OCI-LY1 (cell line): Measurements from ENCODE around the gene CDH4.

Experiments
- H2AFZ ChIP-seq: fragments of 200-600 bp; sonication (generic), shearing (Covaris generic); 2 replicates; pipeline ENCODE4 v1.6.0; 2014; ENCODE audit warnings: antibody characterized with exemption, mild to moderate bottlenecking, low read length
- H3F3A ChIP-seq: fragments of 200-600 bp; sonication (generic), shearing (Covaris generic); 2 replicates; pipeline ENCODE4 v1.6.0; 2014; ENCODE audit warnings: mild to moderate bottlenecking, antibody characterized with exemption, low read length, moderate library complexity; ENCODE audit not compliant: insufficient read depth
- H3K27ac ChIP-seq: fragments of 200-600 bp; sonication (generic); 2 replicates; pipeline ENCODE4 v1.5.1; 2014; ENCODE audit warnings: low read length, mixed run types, mild to moderate bottlenecking, low read depth; ENCODE audit not compliant: poor library complexity, severe bottlenecking
- H3K27me3 ChIP-seq: fragments of 200-600 bp; sonication (generic); 2 replicates; pipeline ENCODE4 v1.6.0; 2014; ENCODE audit warnings: antibody characterized with exemption, mild to moderate bottlenecking, low read length, moderate library complexity; ENCODE audit not compliant: insufficient read depth
- H3K36me3 ChIP-seq: fragments of 200-600 bp; sonication (generic); 2 replicates; pipeline ENCODE4 v1.6.1; 2014; ENCODE audit warnings: mild to moderate bottlenecking, antibody characterized with exemption, low read length, moderate library complexity, mixed read lengths; ENCODE audit not compliant: insufficient read depth
- H3K4me1 ChIP-seq: fragments of 200-600 bp; sonication (generic); 2 replicates; pipeline ENCODE4 v1.5.1; 2014; ENCODE audit warnings: mild to moderate bottlenecking, low read length, moderate library complexity; ENCODE audit not compliant: insufficient read depth, severe bottlenecking
- H3K4me2 ChIP-seq: fragments of 200-600 bp; sonication (generic), shearing (Covaris generic); 2 replicates; pipeline ENCODE4 v1.6.1; 2014; ENCODE audit warnings: low read length
- H3K4me3 ChIP-seq: fragments of 200-600 bp; sonication (generic); 2 replicates; pipeline ENCODE4 v1.5.1; 2014; ENCODE audit warnings: low read length, low read depth, mild to moderate bottlenecking, mixed read lengths; ENCODE audit not compliant: poor library complexity, severe bottlenecking
- H3K79me2 ChIP-seq: fragments of 200-600 bp; shearing (Covaris generic); 2 replicates; pipeline ENCODE4 v1.6.1; 2016; ENCODE audit warnings: mixed run types, low read length, mixed read lengths; ENCODE audit not compliant: insufficient read depth
- H3K9ac ChIP-seq: fragments of 200-600 bp; sonication (generic), shearing (Covaris generic); 2 replicates; pipeline ENCODE4 v1.6.1; 2014; ENCODE audit warnings: mild to moderate bottlenecking, low read length, mixed read lengths
- H3K9me2 ChIP-seq: fragments of 200-600 bp; sonication (generic), shearing (Covaris generic); 2 replicates; pipeline ENCODE4 v1.6.1; 2014; ENCODE audit warnings: low read depth, mild to moderate bottlenecking, low read length, mixed read lengths
- H3K9me3 ChIP-seq: fragments of 200-600 bp; shearing (Covaris generic); 2 replicates; pipeline ENCODE4 v1.6.1; 2014; ENCODE audit warnings: low read length, mixed read lengths
- H4K20me1 ChIP-seq: fragments of 200-600 bp; sonication (generic), shearing (Covaris generic); 2 replicates; pipeline ENCODE4 v1.6.0; 2016; ENCODE audit warnings: mild to moderate bottlenecking, low read length; ENCODE audit not compliant: insufficient read depth
- EZH2 ChIP-seq: fragments of 200-600 bp; sonication (generic), shearing (Covaris generic); IDR thresholded peaks from 2 replicates; pipeline ENCODE4 v1.8.0; 2017; ENCODE audit warnings: borderline replicate concordance, mixed run types, mild to moderate bottlenecking, antibody characterized with exemption, low read length, moderate library complexity, mixed read lengths
- TF ChIP-seq, protein P1 (sequence below): fragments of 200-600 bp; sonication (generic), shearing (Covaris generic); IDR thresholded peaks from 2 replicates; pipeline ENCODE4 v1.5.1; 2017; ENCODE audit warnings: mild to moderate bottlenecking, antibody characterized with exemption, low read length, moderate library complexity, mixed read lengths

CDH4 gene

DNA sequence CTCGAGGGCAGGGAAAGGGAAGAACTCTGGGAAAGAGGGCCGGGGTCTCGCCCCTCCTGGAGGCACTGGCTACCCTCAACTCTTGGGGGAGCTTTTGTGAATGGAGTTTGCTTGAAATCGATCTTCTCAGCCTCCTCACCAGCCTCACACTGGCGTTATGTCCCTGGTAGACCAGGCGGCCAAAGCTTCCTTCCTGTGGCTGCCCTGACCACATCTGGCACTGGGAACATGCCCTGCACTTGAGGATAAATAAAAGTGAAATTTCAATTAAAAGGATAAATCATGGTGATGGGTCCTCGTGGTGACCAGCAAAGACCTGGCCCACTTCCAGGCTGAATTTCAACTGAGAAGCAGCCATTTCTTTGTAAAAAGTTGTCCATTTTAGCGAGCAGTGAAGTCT, 578.9 kb downstream of the CDH4 start:
- Histone ChIP-seq H3K4me1 (no peaks in the 10 kb centered on the region), H3K27ac (no peak overlapping the region), H4K20me1 (no peaks in the 10 kb centered on the region), H3F3A (no peaks in the 10 kb centered on the region), H2AFZ (no peak overlapping the region), H3K4me2 (no peak overlapping the region), H3K79me2 (no peaks in the 10 kb centered on the region), H3K36me3 (no peaks in the 10 kb centered on the region), H3K27me3 (peaks cover 5% of the 10 kb centered on the region; the same call in 1 of the 2 replicates), H3K9ac (no peak overlapping the region), H3K9me2 (no peaks in the 10 kb centered on the region), H3K4me3 (no peak overlapping the region), H3K9me3 (no peaks in the 10 kb centered on the region)
- TF ChIP-seq, protein P1, sequence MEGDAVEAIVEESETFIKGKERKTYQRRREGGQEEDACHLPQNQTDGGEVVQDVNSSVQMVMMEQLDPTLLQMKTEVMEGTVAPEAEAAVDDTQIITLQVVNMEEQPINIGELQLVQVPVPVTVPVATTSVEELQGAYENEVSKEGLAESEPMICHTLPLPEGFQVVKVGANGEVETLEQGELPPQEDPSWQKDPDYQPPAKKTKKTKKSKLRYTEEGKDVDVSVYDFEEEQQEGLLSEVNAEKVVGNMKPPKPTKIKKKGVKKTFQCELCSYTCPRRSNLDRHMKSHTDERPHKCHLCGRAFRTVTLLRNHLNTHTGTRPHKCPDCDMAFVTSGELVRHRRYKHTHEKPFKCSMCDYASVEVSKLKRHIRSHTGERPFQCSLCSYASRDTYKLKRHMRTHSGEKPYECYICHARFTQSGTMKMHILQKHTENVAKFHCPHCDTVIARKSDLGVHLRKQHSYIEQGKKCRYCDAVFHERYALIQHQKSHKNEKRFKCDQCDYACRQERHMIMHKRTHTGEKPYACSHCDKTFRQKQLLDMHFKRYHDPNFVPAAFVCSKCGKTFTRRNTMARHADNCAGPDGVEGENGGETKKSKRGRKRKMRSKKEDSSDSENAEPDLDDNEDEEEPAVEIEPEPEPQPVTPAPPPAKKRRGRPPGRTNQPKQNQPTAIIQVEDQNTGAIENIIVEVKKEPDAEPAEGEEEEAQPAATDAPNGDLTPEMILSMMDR: no peak
- TF ChIP-seq EZH2: no peak

- H3K9me2 ChIP-seq: no peaks in the 10 kb centered on the region
- peaks cover 5% of the 10 kb centered on the region; the same call in 1 of the 2 replicates for H3K27me3 ChIP-seq
- no peaks in the 10 kb centered on the region for H3K36me3 ChIP-seq
Observed at GRCh38 chr20:61832181-61832580, 580.1 kb downstream of the CDH4 start.

GRCh38 chr20:61833807-61834610, 581.9 kb downstream of the CDH4 start:
- Histone ChIP-seq H2AFZ (no peak overlapping the region), H3K27me3 (peaks cover 5% of the 10 kb centered on the region; the same call in 1 of the 2 replicates), H3K9me2 (no peaks in the 10 kb centered on the region), H3K4me1 (no peaks in the 10 kb centered on the region), H3K4me2 (no peak overlapping the region), H3K79me2 (no peaks in the 10 kb centered on the region), H3K4me3 (no peak overlapping the region), H3K27ac (no peak overlapping the region), H3K36me3 (no peaks in the 10 kb centered on the region), H3F3A (no peaks in the 10 kb centered on the region), H4K20me1 (no peaks in the 10 kb centered on the region), H3K9me3 (no peaks in the 10 kb centered on the region), H3K9ac (no peak overlapping the region)
- TF ChIP-seq, protein P1: no peak
- TF ChIP-seq EZH2: no peak

More at GRCh38 chr20:61832181-61832580, 580.1 kb downstream of the CDH4 start:
- H3K4me1 ChIP-seq: no peaks in the 10 kb centered on the region
- no peaks in the 10 kb centered on the region for H3K9me3 ChIP-seq
- H2AFZ ChIP-seq: no peak overlapping the region
- H3K9ac ChIP-seq: no peak overlapping the region
- H4K20me1 ChIP-seq: no peaks in the 10 kb centered on the region
- H3K4me2 ChIP-seq: no peak overlapping the region
- no peaks in the 10 kb centered on the region for H3K79me2 ChIP-seq
- TF ChIP-seq, protein P1: no peak
- no peak for TF ChIP-seq EZH2
- H3K4me3 ChIP-seq: no peak overlapping the region
- no peaks in the 10 kb centered on the region for H3F3A ChIP-seq
- H3K27ac ChIP-seq: no peak overlapping the region
